Thyroid gland (tissue), 4 donors: ENCODE measurements around the gene TRIM7.

Source experiments
- POLR2A ChIP-seq, 2 donors: fragments of 450-650 bp; IDR thresholded peaks; one replicate each; pipeline ENCODE4 v1.6.1; 2017; ENCODE audit warnings: antibody characterized with exemption in 2 of 2, mild to moderate bottlenecking in 2 of 2, moderate library complexity in 1 of 2
- TF ChIP-seq, protein P1 (sequence below), 6 experiments: fragments of 200-600 bp in 3 of 6; fragments of 450-650 bp in 3 of 6; sonication (generic) in 3 of 6; IDR thresholded peaks; one replicate each; pipeline ENCODE4 v1.5.1; 2016 to 2019; ENCODE audit warnings: antibody characterized with exemption in 6 of 6, mild to moderate bottlenecking in 2 of 6, inconsistent platforms in 1 of 6, moderate library complexity in 1 of 6

DNA sequence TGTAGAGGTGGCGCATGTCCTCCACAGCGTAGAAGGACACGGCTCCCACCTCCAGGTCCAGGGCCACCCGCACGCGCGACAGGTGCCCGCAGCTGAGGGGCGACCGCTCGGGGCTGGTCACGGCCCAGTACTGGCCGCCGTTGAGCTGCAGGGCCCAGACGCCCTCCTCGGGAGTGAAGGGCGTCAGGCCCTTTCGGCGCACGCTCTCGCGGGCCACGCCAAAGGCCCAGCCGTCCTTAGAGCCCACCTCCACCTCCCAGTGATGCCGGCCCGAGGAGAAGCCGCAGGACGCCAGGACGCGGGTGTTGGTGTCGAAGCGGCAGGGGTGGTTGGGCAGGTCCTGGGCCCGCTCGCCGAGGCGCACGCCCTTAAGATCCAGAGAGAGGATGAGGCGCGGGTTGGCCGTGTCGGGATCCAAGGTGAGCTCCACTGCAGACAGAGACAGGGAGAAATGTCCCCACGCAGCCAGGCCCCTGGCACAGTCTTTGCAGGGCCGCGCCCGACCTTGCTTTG lies 9.7 kb downstream of the TRIM7 start:
- TF ChIP-seq, protein P1, sequence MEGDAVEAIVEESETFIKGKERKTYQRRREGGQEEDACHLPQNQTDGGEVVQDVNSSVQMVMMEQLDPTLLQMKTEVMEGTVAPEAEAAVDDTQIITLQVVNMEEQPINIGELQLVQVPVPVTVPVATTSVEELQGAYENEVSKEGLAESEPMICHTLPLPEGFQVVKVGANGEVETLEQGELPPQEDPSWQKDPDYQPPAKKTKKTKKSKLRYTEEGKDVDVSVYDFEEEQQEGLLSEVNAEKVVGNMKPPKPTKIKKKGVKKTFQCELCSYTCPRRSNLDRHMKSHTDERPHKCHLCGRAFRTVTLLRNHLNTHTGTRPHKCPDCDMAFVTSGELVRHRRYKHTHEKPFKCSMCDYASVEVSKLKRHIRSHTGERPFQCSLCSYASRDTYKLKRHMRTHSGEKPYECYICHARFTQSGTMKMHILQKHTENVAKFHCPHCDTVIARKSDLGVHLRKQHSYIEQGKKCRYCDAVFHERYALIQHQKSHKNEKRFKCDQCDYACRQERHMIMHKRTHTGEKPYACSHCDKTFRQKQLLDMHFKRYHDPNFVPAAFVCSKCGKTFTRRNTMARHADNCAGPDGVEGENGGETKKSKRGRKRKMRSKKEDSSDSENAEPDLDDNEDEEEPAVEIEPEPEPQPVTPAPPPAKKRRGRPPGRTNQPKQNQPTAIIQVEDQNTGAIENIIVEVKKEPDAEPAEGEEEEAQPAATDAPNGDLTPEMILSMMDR (IDR thresholded peaks at IDR 0.05): no peak
- TF ChIP-seq POLR2A (IDR thresholded peaks at IDR 0.05): no peak
